GM19438 (cell line): ENCODE measurements around the gene CBX1.
"Not testable (repeated sequence)": the region's sequence is repeated elsewhere in the genome, so short reads cannot be mapped to it uniquely, and the experiment has no call there.

ENCODE experiments used
- ATAC-seq: cut with Tn5 transposase; IDR thresholded peaks from one replicate; pipeline ENCODE4 v1.9.1; 2021; ENCODE audit warnings: low read depth; ENCODE audit not compliant: unreplicated experiment

The CBX1 gene

DNA sequence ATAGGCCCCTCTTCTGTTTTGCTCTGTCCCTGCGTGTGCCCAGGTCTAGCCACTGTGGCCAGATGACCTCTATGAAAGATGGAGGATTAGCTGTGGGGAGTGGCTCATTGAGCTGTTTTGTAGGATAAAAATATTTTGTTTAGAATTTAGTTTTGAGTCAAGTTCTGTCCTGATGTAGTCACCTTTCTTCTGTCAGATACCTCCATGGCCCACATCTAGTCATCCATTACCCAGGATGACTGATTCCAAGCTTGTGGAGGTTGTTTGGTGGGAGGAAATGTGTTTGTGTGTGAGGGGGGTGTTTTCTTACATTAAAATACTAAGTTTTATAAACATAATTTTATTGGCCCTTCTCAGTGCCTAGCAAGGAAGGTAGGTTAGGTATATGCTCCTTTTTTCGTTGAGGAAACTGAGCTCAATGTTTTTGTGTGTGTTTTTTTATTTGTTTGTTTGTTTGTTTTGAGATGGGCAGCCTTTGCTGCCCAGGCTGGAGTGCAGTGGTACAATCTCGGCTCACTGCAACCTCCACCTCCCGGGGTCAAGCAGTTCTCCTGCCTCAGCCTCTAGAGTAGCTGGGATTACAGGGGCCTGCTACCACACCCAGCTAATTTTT is 22.6 kb upstream of the CBX1 start:
- ATAC-seq, result no peak

GRCh38 chr17:48123111-48123510 is 21.8 kb upstream of the CBX1 start:
- ATAC-seq, result no peak

DNA sequence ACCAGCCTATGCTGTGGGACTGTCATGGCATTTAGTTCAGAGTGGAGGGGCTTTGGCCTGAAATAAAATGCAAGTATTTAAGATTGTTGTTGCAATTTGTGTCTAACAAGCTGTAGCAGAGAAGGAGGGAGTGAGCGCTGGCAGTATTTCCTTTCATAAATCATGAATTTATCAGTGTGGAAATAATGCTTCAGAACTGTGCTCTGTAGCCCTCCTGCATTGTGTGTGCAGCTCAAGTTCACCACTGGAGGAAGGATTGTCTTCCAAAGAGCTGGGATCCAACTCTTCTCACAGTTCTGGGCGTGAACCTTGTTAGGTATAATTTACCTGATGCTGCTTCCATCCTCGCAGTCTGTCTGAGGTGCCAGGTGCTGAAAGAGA is 21.4 kb upstream of the CBX1 start:
- ATAC-seq, result no peak

GRCh38 chr17:48121923-48122664 is 20.8 kb upstream of the CBX1 start:
- ATAC-seq, result no peak

GRCh38 chr17:48113201-48113676 is 12.0 kb upstream of the CBX1 start:
- ATAC-seq, result no peak

GRCh38 chr17:48111937-48112241 is 10.6 kb upstream of the CBX1 start:
- no peak for ATAC-seq

DNA sequence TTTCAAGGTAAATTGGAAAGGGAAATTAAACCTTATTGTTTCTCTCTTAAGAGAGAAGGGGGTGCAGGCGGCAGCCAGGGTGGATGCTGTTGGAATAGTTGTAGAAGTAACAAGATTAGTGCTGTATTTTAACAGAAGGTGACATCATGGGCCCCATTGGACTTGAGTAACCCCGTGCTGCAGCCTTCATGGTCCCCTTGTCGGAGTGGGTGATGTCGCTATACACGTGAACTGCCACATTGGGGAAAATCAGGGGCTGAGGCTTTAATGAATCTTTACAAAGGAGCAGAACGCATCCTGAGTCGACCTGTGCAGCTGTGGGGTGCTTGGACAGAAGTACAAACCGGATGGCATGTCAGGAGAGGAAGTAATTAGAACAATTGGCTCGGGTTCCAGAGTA is 9.5 kb upstream of the CBX1 start:
- ATAC-seq, result no peak

DNA sequence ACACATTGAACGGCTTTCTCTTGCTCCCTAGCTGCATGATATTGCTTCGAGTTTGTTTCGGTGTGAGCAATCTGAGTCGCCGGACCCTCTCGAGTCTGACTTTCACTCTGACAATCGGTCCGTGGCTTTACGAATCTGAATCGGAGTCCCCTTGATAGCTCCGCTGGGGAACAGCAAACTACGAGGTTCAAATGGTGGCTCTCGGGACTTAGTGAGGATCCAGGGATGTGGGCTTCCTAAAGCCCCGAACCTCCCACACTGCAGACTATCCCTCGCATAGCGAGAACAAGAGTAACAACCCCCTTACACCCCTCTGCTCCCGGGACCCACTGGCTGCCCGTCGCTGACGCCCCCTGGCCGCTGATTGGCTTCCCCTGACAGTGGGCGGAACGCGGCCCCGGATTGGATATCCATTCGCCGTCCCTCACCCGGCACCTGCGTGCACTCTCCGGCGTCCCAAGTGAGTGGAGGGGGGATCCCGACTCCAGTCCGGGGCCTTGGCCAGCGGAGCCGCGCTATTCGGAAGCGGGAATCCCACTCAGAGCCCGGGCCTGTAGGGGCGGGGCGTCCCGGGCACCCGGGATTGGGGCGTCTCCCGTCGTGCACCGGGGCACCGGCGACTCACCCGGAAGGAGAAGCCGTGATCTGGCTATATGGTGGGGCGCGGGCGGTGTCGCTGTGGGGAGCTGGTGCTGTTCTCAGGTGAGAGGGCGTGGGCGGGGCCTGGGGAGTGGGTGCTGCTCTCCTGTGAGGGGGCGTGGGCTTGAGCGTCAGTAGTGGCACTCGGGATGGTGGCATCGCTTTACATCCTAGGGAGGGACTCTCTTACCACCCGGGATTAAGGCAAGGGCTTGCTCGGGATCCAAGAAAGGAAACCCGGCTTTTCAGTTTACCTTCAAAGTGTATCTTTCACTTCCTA is 6.1 kb upstream of the CBX1 start, which contains the start of gene SNX11:
SNX11 (plus strand) TSS at position 630 of the 919 bp plus-strand sequence. CDS start 4,278 bp downstream, outside the sequence.
- ATAC-seq, result peak; percentile 79

DNA sequence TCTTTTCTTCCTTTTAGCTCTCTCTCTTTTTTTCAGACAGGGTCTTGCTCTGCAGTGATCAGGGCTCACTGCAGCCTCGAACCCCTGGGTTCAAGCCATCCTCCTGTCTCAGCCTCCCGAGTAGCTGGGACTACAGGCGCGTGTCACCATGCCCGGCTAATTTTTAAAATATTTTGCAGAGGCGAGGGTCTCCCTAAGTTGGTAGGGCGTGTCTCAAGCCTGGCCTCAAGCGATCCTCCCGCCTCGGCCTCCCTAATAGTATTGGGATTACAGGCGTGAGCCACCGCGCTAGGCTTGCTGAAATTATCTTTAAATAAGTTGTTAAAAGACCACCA is 5.5 kb upstream of the CBX1 start:
- no peak for ATAC-seq

DNA sequence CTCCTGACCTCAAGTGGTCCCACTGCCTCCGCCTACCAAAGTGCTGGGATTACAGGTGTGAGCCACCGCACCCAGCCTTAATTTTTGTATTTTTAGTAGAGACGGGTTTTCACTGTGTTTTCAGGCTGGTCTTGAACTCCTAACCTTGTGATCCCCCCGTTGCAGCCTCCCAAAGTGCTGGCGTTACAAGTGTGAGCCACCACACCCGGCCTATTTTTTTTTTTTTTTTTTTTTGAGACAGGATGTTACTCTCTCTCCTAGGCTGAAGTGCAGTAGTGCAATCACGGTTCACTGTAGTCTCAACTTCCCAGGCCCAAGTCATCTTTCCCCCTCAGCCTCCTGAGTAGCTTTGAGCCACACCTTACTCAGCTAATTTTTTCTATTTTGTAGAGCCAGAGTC is 3.2 kb upstream of the CBX1 start:
- ATAC-seq, result no peak

GRCh38 chr17:48102798-48103715 is 1.8 kb upstream of the CBX1 start:
- ATAC-seq, result no peak

DNA sequence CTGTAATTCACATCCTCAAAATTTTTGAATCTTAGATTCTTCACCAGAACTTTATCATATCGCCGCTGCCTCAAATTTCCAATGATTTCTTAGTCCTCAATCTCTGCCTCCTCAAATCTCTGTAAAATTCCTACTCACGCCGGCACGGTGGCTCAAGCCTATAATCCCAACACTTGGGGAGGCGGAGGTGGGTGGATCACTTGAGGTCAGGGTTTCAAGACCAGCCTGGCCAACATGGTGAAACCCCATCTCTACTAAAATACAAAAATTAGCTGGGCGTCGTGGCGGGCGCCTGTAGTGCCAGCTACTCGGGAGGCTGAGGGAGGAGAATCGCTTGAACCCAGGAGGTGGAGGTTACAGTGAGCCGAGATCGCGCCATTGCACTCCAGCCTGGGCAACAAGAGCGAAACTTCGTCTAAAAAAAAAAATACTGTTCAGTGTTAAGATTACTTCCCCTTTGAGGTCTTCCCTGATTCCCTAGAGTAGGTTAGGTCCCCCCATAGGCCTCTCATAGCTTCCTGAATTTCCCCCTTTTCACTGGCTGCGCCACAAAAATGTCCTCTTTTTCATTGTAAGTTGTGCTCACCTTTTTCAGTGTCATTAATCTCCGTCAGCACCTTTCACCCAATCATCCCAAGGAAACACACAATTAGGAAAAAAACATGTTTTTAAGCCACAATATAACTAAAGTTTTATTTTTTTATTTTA is 919 bp upstream of the CBX1 start:
- no peak for ATAC-seq

GRCh38 chr17:48100591-48101011 is 677 bp downstream of the CBX1 start:
- no peak for ATAC-seq

GRCh38 chr17:48100160-48100559 is 1.1 kb downstream of the CBX1 start:
- no peak for ATAC-seq

DNA sequence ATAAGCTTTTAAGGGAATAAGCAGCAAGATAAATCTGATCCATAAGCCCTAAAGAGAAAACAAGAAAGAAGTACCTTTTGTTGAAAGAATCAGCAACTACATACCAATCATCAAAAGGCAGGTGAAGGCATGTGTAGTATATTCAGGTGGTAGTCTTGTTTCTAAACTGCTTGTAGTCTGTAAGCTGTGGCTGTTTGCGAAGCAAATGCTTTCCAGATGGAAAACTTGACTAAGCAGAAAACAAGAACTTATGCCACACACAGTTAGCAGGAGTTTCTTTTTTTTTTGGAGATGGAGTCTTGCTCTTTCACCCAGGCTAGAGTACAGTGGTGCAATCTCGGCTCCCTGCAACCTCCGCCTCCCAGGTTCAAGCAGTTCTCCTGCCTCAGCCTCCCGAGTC is 5.7 kb downstream of the CBX1 start:
- ATAC-seq, result no peak

GRCh38 chr17:48093341-48094045 is 7.8 kb downstream of the CBX1 start:
- no peak for ATAC-seq

DNA sequence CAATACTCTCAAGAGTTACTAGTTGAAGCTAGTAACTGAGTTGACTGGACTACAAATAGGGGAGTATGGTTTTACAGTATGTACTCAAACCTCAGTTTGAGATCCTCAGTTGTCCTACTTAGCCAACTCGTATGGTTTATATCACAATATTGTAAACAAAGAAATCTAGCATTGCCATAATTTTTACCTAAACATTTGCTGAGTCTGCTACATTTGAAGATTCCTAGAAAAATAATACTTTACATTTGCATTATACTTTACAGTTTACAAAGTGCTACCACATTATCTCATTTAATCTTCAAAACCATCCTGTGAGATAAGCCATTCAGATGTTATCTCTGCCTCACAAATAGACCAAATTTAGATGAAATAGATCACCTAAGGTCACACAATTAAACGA is 16.3 kb downstream of the CBX1 start:
- no peak for ATAC-seq

DNA sequence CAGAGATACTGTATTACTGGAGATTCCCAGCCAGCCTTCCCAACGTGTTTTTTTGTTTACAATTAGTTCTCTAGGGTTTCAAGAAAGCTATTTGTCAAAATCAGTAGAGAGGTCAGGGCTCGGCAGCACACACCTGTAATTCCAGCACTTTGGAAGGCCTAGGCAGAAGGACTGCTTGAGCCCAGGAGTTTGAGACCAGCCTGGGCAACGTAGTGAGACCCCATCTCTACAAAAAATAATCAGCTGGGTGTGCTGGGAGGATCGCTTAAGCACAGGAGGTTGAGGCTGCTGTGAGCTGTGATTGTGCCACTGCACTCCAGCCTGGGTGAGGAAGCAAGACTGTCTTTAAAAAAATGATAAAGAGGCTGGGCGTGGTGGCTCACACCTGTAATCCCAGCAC is 19.4 kb downstream of the CBX1 start:
- no peak for ATAC-seq

GRCh38 chr17:48077152-48077551 is 24.1 kb downstream of the CBX1 start:
- not testable (repeated sequence) for ATAC-seq
